Activated CD4-positive, alpha-beta T cell treated with anti-CD3 and anti-CD28 coated beads, Interleukin-10, Interleukin-2, amounts not matched to agents 100 ng/mL and 50 ng/mL, durations not matched to agents 16 hours and 8 hours (primary cell): Measurements from ENCODE around the gene EPHB3.

Experiments
- DNase-seq: peaks from one replicate; pipeline ENCODE4 v3.0.0-alpha.2; 2020

Gene EPHB3

GRCh38 chr3:184564685-184565385 lies 3.2 kb downstream of the EPHB3 start:
- DNase-seq, result no peak

- DNase-seq, result no peak
Measured at GRCh38 chr3:184565421-184566211, 4.0 kb downstream of the EPHB3 start.

GRCh38 chr3:184566441-184567414 lies 5.1 kb downstream of the EPHB3 start:
- no peak for DNase-seq

- no peak for DNase-seq
Measured at GRCh38 chr3:184567946-184568559, 6.5 kb downstream of the EPHB3 start.

- no peak for DNase-seq
Measured at GRCh38 chr3:184568560-184568923, 7.0 kb downstream of the EPHB3 start.

GRCh38 chr3:184568924-184569829 lies 7.6 kb downstream of the EPHB3 start:
- DNase-seq, result no peak

GRCh38 chr3:184570035-184570434 lies 8.4 kb downstream of the EPHB3 start:
- no peak for DNase-seq

- DNase-seq, result no peak
Measured at GRCh38 chr3:184570489-184570888, 8.9 kb downstream of the EPHB3 start.

GRCh38 chr3:184571750-184572377 lies 10.3 kb downstream of the EPHB3 start:
- no peak for DNase-seq

GRCh38 chr3:184572633-184573270 lies 11.2 kb downstream of the EPHB3 start:
- DNase-seq, result no peak

- DNase-seq, result no peak
Measured at GRCh38 chr3:184574515-184575417, 13.2 kb downstream of the EPHB3 start.

GRCh38 chr3:184575701-184576100 lies 14.1 kb downstream of the EPHB3 start:
- no peak for DNase-seq

GRCh38 chr3:184576457-184577240 lies 15.1 kb downstream of the EPHB3 start:
- DNase-seq, result no peak

- no peak for DNase-seq
Measured at GRCh38 chr3:184577546-184577945, 16.0 kb downstream of the EPHB3 start.

GRCh38 chr3:184578218-184578617 lies 16.6 kb downstream of the EPHB3 start:
- DNase-seq, result no peak

GRCh38 chr3:184578822-184579221 lies 17.2 kb downstream of the EPHB3 start:
- no peak for DNase-seq

- no peak for DNase-seq
Measured at GRCh38 chr3:184579513-184579912, 17.9 kb downstream of the EPHB3 start.

GRCh38 chr3:184580376-184580775 lies 18.8 kb downstream of the EPHB3 start:
- no peak for DNase-seq
